ENCODE measurements around the gene CORO1C.

Gene CORO1C

GRCh38 chr12:108613548-108613947 lies 117.8 kb downstream of the CORO1C start:
- no peaks in the 10 kb centered on the region for H3K36me3 ChIP-seq
- H3K27ac ChIP-seq: no peak overlapping the region
- peaks cover 19% of the 10 kb centered on the region in 2 experiments for H3K4me1 ChIP-seq (ENCODE audit: control insufficient read depth in 1 of 2, insufficient read depth in 1 of 2, low read depth in 1 of 2, low read length in 1 of 2)
- peaks cover 18% of the 10 kb centered on the region for H3K27me3 ChIP-seq
- H3K9me3 ChIP-seq: no peaks in the 10 kb centered on the region
- no peak overlapping the region for H3K4me3 ChIP-seq (ENCODE audit: low read depth in 1 of 2, low read length in 1 of 2)
- no peak for TF ChIP-seq CTCF (IDR thresholded peaks at IDR 0.05)

- no peaks in the 10 kb centered on the region for H3K9me3 ChIP-seq
- H3K4me1 ChIP-seq (ENCODE audit: control insufficient read depth in 1 of 2, insufficient read depth in 1 of 2, low read depth in 1 of 2, low read length in 1 of 2): peaks cover 12% of the 10 kb centered on the region in 2 experiments
- no peaks in the 10 kb centered on the region for H3K36me3 ChIP-seq
- no peak overlapping the region for H3K4me3 ChIP-seq (ENCODE audit: low read depth in 1 of 2, low read length in 1 of 2)
- no peak overlapping the region for H3K27ac ChIP-seq
- no peak for TF ChIP-seq CTCF (IDR thresholded peaks at IDR 0.05)
- peaks cover 18% of the 10 kb centered on the region for H3K27me3 ChIP-seq
Observed at GRCh38 chr12:108612788-108613282, 118.5 kb downstream of the CORO1C start.

GRCh38 chr12:108611884-108612415 lies 119.4 kb downstream of the CORO1C start:
- peak; percentile 56 for TF ChIP-seq CTCF (IDR thresholded peaks at IDR 0.05)
- no peaks in the 10 kb centered on the region for H3K9me3 ChIP-seq
- H3K27ac ChIP-seq: no peak overlapping the region
- H3K4me3 ChIP-seq (ENCODE audit: low read depth in 1 of 2, low read length in 1 of 2): no peak overlapping the region
- peaks cover 3% of the 10 kb centered on the region in 2 experiments for H3K4me1 ChIP-seq (ENCODE audit: control insufficient read depth in 1 of 2, insufficient read depth in 1 of 2, low read depth in 1 of 2, low read length in 1 of 2)
- H3K36me3 ChIP-seq: no peaks in the 10 kb centered on the region
- peaks cover 18% of the 10 kb centered on the region for H3K27me3 ChIP-seq

GRCh38 chr12:108610856-108611605 lies 120.3 kb downstream of the CORO1C start:
- no peaks in the 10 kb centered on the region for H3K4me1 ChIP-seq (ENCODE audit: control insufficient read depth in 1 of 2, insufficient read depth in 1 of 2, low read depth in 1 of 2, low read length in 1 of 2)
- TF ChIP-seq CTCF (IDR thresholded peaks at IDR 0.05): no peak
- H3K36me3 ChIP-seq: no peaks in the 10 kb centered on the region
- H3K4me3 ChIP-seq (ENCODE audit: low read depth in 1 of 2, low read length in 1 of 2): no peak overlapping the region
- H3K27me3 ChIP-seq: peaks cover 18% of the 10 kb centered on the region
- H3K9me3 ChIP-seq: no peaks in the 10 kb centered on the region
- H3K27ac ChIP-seq: no peak overlapping the region

- Histone ChIP-seq H3K9me3 (no peaks in the 10 kb centered on the region), H3K27me3 (peaks cover 18% of the 10 kb centered on the region), H3K36me3 (no peaks in the 10 kb centered on the region), H3K4me3 (ENCODE audit: low read depth in 1 of 2, low read length in 1 of 2) (no peak overlapping the region), H3K4me1 (ENCODE audit: control insufficient read depth in 1 of 2, insufficient read depth in 1 of 2, low read depth in 1 of 2, low read length in 1 of 2) (no peaks in the 10 kb centered on the region), H3K27ac (no peak overlapping the region)
- TF ChIP-seq CTCF (IDR thresholded peaks at IDR 0.05): no peak
Observed at GRCh38 chr12:108610336-108610815, 120.9 kb downstream of the CORO1C start.

All from neutrophil (primary cell).